GM19463 (cell line): ENCODE results near the gene HAUS1.
"Not testable (repeated sequence)": the region's sequence is repeated elsewhere in the genome, so short reads cannot be mapped to it uniquely, and the experiment has no call there.

Source experiments
- ATAC-seq: cut with Tn5 transposase; IDR thresholded peaks from one replicate; pipeline ENCODE4 v1.9.1; 2021; ENCODE audit warnings: mild to moderate bottlenecking, moderate library complexity; ENCODE audit not compliant: unreplicated experiment

Gene HAUS1

GRCh38 chr18:46156124-46156745, 52.0 kb downstream of the HAUS1 start:
- ATAC-seq: no peak

DNA sequence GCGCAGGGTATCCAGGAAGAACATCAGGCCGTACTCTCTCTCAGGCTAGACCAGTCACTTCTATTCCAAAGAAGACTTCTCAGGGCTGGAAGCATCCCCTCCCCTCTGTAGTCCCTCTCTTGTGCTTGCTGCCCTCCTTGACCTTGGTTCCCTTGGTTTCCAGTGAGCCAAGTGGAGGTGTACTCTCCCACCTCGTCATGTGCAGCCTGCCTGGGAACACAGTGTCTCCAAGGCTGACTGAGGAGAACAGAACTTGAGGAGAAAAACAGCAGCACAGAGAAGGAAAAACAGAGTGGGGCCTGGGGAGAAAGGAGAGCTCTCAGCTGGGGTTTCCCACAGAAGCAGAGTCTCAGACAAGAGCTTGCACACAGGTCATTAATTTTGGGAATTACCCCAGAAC, 52.7 kb downstream of the HAUS1 start:
- ATAC-seq: no peak

DNA sequence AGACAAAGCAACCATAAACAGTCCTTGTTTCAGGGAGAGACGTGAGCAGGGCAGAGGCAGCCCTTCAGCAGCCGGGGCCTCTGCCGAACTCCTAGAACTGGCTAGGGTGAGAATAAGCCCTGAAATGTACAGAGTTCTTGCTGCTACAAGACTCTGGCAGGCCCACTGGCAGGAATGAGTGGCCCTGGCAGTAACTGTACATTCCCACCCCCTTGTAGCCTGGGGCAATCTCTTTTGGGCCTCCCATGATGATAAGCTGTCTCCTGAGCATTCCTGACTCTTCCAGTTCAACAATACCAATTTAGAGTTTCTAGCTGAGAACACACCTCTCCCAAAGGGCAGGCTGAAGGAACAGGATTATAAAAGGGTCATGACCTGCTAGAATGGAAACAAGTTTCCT, 54.3 kb downstream of the HAUS1 start:
- ATAC-seq: no peak

- no peak for ATAC-seq
Observed at GRCh38 chr18:46160050-46160798, 56.0 kb downstream of the HAUS1 start.

- ATAC-seq: not testable (repeated sequence)
Observed at GRCh38 chr18:46160840-46161239, 56.7 kb downstream of the HAUS1 start.

DNA sequence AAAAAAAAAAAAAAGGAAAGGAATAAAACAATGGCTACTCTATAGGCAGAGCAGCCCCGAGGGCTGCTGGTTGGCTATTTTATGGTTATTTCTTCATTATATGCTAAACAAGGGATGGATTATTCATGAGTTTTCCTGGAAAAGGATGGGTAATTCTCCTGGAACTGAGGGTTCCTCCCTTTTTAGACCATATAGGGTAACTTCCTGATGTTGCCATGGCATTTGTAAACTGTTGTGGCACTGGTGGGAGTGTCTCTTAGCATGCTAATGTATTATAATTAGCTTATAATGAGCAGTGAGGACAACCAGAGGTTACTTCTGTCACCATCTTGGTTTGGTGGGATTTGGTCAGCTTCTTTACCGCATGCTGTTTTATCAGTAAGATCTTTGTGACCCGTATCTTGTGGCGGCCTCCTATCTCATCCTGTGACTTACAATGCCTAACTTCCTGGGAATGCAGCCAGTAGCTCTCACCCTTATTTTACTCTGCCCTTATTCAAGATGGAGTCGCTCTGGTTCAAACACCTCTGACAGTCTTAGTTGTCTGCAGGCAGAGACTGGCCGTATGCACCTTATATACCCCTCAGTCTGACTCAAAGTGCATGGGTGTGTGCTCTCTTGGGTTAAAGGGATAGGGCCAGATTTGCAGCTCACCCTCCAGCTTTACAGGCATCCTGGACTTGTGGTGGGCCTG, 57.7 kb downstream of the HAUS1 start:
- no peak for ATAC-seq

- no peak for ATAC-seq
Observed at GRCh38 chr18:46163091-46163490, 58.9 kb downstream of the HAUS1 start.

DNA sequence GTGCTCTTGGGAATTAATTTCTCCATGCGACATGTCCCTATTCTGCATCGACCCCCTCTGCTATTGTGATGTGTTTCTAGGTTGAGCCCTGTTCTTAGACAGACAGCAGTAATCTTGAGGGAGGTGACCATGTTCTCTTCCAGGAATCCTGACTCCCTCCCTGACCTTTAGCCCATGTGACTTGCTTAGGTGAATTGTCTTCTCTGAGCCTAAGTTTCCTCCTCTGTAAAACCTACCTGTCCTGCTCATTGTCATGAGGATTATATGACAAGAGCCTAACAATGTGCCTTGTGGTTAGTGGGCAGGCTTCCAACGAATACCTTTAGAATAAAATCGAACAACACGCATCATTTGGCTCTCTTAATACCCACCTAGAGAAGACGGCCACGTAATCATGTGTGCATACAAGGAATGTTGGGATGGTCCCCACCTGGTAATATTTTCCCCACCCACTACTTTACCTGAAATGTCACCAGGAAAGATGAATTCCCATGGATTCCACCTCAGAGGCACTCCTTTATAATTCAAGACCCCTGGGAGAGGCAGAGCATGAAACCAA, 59.8 kb downstream of the HAUS1 start:
- ATAC-seq: no peak

DNA sequence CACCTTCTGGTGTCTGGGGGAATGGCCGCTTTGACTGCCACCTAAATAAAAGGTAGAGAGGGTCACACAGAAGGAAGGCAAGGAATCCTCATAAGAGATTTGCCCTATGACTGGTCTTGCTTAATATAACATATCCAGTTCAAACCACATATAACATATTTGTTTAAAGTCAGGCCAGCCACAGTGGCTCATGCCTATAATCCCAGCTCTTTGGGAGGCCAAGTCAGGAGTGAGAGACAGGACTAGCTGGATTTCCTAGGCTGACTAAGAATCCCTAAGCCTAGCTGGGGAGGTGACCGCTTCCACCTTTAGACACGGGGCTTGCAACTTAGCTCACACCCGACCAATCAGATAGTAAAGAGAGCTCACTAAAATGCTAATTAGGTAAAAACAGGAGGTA, 60.3 kb downstream of the HAUS1 start:
- not testable (repeated sequence) for ATAC-seq

DNA sequence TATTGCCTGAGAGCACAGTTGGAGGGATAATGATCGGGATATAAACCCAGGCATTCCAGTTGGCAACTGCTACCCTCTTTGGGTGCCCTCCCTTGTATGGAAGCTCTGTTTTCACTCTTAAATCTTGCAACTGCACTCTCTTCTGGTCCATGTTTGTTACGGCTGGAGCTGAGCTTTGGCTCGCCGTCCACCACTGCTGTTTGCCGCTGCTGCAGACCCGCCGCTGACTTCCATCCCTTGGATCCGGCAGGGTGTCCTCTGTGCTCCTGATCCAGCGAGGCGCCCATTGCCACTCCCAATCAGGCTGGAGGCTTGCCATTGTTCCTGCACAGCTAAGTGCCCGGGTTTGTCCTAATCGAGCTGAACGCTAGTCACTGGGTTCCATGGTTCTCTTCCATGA, 60.7 kb downstream of the HAUS1 start:
- no peak for ATAC-seq

- ATAC-seq: no peak
Observed at GRCh38 chr18:46166261-46166970, 62.2 kb downstream of the HAUS1 start.

DNA sequence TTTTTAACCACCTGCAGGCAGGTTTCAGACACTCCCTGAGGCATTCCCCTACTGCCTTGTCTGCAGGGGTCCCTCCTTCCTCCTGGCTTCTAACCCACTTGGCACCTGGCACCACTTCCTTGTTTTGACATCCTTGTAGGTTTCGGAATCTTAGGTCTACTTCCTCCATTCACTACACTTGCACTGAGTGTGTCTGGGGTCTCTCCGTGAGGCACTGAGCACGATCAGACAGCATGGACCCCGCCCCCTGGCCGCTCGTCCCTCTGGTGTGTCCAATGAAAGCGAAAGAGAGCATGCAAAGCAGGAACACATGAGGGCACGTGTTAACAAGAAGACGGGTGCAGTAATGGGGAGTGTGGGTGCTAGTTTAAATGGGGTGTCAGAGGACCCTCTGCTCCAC, 63.8 kb downstream of the HAUS1 start:
- peak; percentile 93 for ATAC-seq

GRCh38 chr18:46169464-46169941, 65.3 kb downstream of the HAUS1 start:
- no peak for ATAC-seq

- ATAC-seq: no peak
Observed at GRCh38 chr18:46171331-46171730, 67.1 kb downstream of the HAUS1 start.

DNA sequence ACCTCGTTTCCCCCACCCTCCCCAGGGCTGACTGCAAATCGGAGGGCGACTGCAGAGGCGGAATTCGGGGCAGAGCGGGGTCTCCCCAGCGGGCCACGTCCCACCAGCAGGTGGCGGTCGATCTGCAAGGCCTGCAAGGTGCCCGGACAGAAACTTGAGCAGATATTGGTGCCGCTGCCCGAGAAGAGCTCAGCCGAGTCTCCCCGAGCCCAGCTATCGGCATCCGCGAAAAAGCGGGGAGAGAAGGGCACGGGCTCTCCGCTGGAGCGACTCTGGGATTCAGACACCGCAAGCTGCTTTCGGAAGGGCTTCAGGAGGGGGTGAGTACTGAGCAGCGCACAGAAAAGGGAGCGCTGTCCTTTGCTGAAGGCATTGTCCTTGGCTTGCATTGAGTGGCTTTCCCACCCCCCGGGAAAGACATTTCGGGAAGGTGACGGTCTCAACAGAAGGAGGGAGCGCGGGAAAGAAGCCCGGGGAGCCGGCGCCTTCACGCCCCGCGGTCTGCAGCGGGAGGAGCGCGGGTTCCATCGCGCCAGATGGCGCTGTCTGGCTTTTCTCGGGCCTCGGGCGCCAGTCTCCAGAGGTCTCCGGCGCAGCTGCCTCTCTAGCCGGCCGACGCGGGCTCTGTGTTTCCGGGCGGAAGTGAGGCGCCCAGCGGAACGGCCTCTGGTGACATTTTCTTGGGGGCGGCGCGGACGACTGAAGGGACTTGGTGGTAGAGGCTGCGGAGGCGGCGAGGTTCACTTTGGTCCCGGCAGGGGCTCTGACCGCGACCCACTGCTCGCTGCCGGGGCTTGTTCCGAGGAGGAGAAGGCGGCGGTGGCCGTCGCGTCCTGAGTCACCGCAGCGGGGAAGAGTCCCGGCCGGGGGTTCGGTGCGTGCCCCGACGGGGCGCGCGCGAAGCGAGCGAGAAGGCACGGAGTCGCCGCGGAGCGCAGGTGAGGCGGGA, 69.5 kb downstream of the HAUS1 start:
- peak; percentile 80 for ATAC-seq

- ATAC-seq: peak; percentile 22
Observed at GRCh38 chr18:46174342-46175041, 70.3 kb downstream of the HAUS1 start.

- ATAC-seq: no peak
Observed at GRCh38 chr18:46176001-46176400, 71.8 kb downstream of the HAUS1 start.
